Measurements from ENCODE around the gene GTF3C4.

DNA sequence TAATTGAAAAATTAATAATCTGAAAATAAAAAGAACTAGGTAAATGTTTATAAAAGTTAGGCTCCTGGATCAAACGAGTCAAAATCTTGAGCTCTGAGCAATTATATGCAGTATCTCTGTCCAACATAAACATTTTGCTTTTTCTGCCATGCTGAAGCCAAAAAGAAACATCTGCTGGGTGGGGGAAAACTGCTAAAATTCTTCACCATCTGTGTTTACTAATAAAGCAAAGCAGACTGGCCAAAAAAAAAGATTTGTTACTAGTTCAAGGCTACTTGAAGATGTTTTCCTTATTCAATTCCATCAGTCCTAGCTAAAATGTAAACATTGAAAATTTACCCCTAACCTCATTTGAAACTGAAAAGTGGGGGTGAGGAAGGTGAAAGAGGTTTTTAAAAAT lies 29.7 kb downstream of the GTF3C4 start:
- no peak for TF ChIP-seq POLR2AphosphoS5 (IDR thresholded peaks at IDR 0.05; ENCODE audit: low read depth, low read length)
- no peak for TF ChIP-seq POLR2A (IDR thresholded peaks at IDR 0.05; ENCODE audit: low read depth, low read length)
